ENCODE measurements around the gene P2RY1.

Gene P2RY1

GRCh38 chr3:152834776-152835600, at the start of gene P2RY1:
Gene P2RY1 (plus strand): TSS chr3:152835131. CDS start chr3:152835783, 652 bp downstream.
- DNase-seq (ENCODE audit: low read depth, low spot score): no peak

- no peak for DNase-seq (ENCODE audit: low read depth, low spot score)
These were observed 47.8 kb upstream of the P2RY1 start for GRCh38 chr3:152786977-152787681.

GRCh38 chr3:152790651-152791387, 44.1 kb upstream of the P2RY1 start:
- no peak for DNase-seq (ENCODE audit: low read depth, low spot score)

- no peak for DNase-seq (ENCODE audit: low read depth, low spot score)
These were observed 41.0 kb upstream of the P2RY1 start for GRCh38 chr3:152793969-152794368.

- DNase-seq (ENCODE audit: low read depth, low spot score): no peak
These were observed 37.0 kb upstream of the P2RY1 start for GRCh38 chr3:152797751-152798432.

GRCh38 chr3:152811974-152812760, 22.8 kb upstream of the P2RY1 start:
- no peak for DNase-seq (ENCODE audit: low read depth, low spot score)

GRCh38 chr3:152817400-152817799, 17.5 kb upstream of the P2RY1 start:
- no peak for DNase-seq (ENCODE audit: low read depth, low spot score)

GRCh38 chr3:152818027-152818426, 16.9 kb upstream of the P2RY1 start:
- no peak for DNase-seq (ENCODE audit: low read depth, low spot score)

- no peak for DNase-seq (ENCODE audit: low read depth, low spot score)
These were observed 11.8 kb upstream of the P2RY1 start for GRCh38 chr3:152823173-152823572.

- DNase-seq (ENCODE audit: low read depth, low spot score): no peak
These were observed 11.2 kb upstream of the P2RY1 start for GRCh38 chr3:152823781-152824180.

GRCh38 chr3:152825566-152825965, 9.4 kb upstream of the P2RY1 start:
- DNase-seq (ENCODE audit: low read depth, low spot score): no peak

GRCh38 chr3:152826476-152826875, 8.5 kb upstream of the P2RY1 start:
- no peak for DNase-seq (ENCODE audit: low read depth, low spot score)

GRCh38 chr3:152827313-152827712, 7.6 kb upstream of the P2RY1 start:
- DNase-seq (ENCODE audit: low read depth, low spot score): no peak

- no peak for DNase-seq (ENCODE audit: low read depth, low spot score)
These were observed 6.7 kb upstream of the P2RY1 start for GRCh38 chr3:152828075-152828840.

GRCh38 chr3:152830245-152830644, 4.7 kb upstream of the P2RY1 start:
- no peak for DNase-seq (ENCODE audit: low read depth, low spot score)

GRCh38 chr3:152832046-152832445, 2.9 kb upstream of the P2RY1 start:
- DNase-seq (ENCODE audit: low read depth, low spot score): no peak

GRCh38 chr3:152833089-152833488, 1.8 kb upstream of the P2RY1 start:
- DNase-seq (ENCODE audit: low read depth, low spot score): no peak

- DNase-seq (ENCODE audit: low read depth, low spot score): no peak
These were observed 648 bp upstream of the P2RY1 start for GRCh38 chr3:152834191-152834775.

GRCh38 chr3:152835601-152836102, 721 bp downstream of the P2RY1 start:
- DNase-seq (ENCODE audit: low read depth, low spot score): no peak

- no peak for DNase-seq (ENCODE audit: low read depth, low spot score)
These were observed 1.3 kb downstream of the P2RY1 start for GRCh38 chr3:152836269-152836668.
